Adrenal gland (tissue), 12 donors: ENCODE results near the gene CLDN9. TPM values are rescaled to one million over a fixed set of nuclear protein-coding genes. Genes with fewer than 3 reads are reported as not detected.

Experiments used
- DNase-seq, 7 donors: peaks; one replicate each; pipeline ENCODE4 v3.0.0-alpha.2; 2019 to 2020
- H3K27ac ChIP-seq, 5 donors: fragments of 200-600 bp; sonication (generic) in 4 of 5; 1 replicate in 3 of 5; 2 replicates in 2 of 5; pipeline versions ENCODE4 v1.5.1 to v1.8.0; 2016 to 2020; ENCODE audit warnings: mild to moderate bottlenecking in 1 of 5
- H3K27me3 ChIP-seq: fragments of 200-600 bp; 2 replicates; pipeline ENCODE4 v1.8.0; 2021
- H3K36me3 ChIP-seq, 2 donors: fragments of 200-600 bp; replicated peaks in 1 of 2; 1 replicate in 1 of 2; 2 replicates in 1 of 2; pipeline versions ENCODE4 v1.5.1 to v1.8.0; 2018 to 2022
- H3K4me1 ChIP-seq, 2 donors: fragments of 200-600 bp; replicated peaks in 1 of 2; 1 replicate in 1 of 2; 2 replicates in 1 of 2; pipeline versions ENCODE4 v1.5.1 to v1.8.0; 2018 to 2021
- H3K4me3 ChIP-seq, 4 donors: fragments of 200-600 bp; sonication (generic) in 3 of 4; one replicate each; pipeline ENCODE4 v1.5.1; 2016 to 2018
- H3K9me3 ChIP-seq, 3 donors: fragments of 200-600 bp; sonication (generic) in 1 of 3; replicated peaks in 1 of 3; 1 replicate in 2 of 3; 2 replicates in 1 of 3; pipeline versions ENCODE4 v1.5.1 to v1.8.0; 2016 to 2021
- CTCF ChIP-seq, 6 experiments: fragments of 450-650 bp in 4 of 6; fragments of 200-600 bp in 2 of 6; sonication (generic) in 1 of 6; IDR thresholded peaks; 1 replicate in 5 of 6; 2 replicates in 1 of 6; pipeline versions ENCODE4 v1.5.1 to v1.8.0; 2016 to 2021; ENCODE audit warnings: antibody characterized with exemption in 6 of 6, mild to moderate bottlenecking in 2 of 6, moderate library complexity in 1 of 6
- POLR2A ChIP-seq, 2 donors: fragments of 450-650 bp; IDR thresholded peaks; one replicate each; pipeline ENCODE4 v1.6.1; 2017; ENCODE audit warnings: antibody characterized with exemption in 2 of 2, mild to moderate bottlenecking in 2 of 2, moderate library complexity in 1 of 2
- WGBS, 4 donors: extraction: QIAGEN DNeasy Blood & Tissue Kit in 2 of 4; methylation state at CpG; one replicate each; pipeline versions ENCODE4 v1.1.5 to v1.1.7; 2013 to 2017; 5-methylcytosine and 5-hydroxymethylcytosine counted together
- intact Hi-C, 2 donors: fragments of 100-400 bp; cut with DNase I; formaldehyde crosslinking; loops; one replicate each; pipeline versions ENCODE4 v1.14.1 to v1.15.0; 2022 to 2023
- polyA plus RNA-seq, 3 donors: library from polyadenylated mRNA; stranded (reverse); fragments of 200-250 nt in 2 of 3; fragments of 350-450 nt in 1 of 3; fragmentation: Illumina TruSeq in 1 of 3; extraction: RNeasy Lipid Tissue Mini Kit (QIAGEN cat#74804) in 1 of 3; gene quantifications; one replicate each; pipeline ENCODE4 v1.2.3, GENCODE V29; 2013 to 2014
- total RNA-seq, 9 donors: library from RNA; depleted of rRNA in 4 of 9; stranded (reverse); fragments of >200 nt in 4 of 9; fragments of 120-200 nt in 1 of 9; fragmentation: NEBNext Ultra II Directional in 1 of 9; extraction: Animal tissue kit (Norgen Biotek cat#: 25700) in 1 of 9; gene quantifications; one replicate each; pipeline versions ENCODE4 v1.1.0 to v1.2.4, GENCODE V29; 2013 to 2023
- donor health status: healthy with polysubstance abuse.
- donor health status: Bipolar disorder and iron deficiency.
- donor health status: DM: yes; HTN: yes; CAD: no.
- donor health status: DM: no; HTN: no; CAD: no.
- donor health status: DM: no; HTN: no; CAD: no.
- donor health status: DM: yes; HTN: yes; CAD: no.

Gene CLDN9
- total and polyA plus RNA-seq, 12 donors, result 0.28 to 1.4 (median 0.32) TPM; not detected in 8

DNA sequence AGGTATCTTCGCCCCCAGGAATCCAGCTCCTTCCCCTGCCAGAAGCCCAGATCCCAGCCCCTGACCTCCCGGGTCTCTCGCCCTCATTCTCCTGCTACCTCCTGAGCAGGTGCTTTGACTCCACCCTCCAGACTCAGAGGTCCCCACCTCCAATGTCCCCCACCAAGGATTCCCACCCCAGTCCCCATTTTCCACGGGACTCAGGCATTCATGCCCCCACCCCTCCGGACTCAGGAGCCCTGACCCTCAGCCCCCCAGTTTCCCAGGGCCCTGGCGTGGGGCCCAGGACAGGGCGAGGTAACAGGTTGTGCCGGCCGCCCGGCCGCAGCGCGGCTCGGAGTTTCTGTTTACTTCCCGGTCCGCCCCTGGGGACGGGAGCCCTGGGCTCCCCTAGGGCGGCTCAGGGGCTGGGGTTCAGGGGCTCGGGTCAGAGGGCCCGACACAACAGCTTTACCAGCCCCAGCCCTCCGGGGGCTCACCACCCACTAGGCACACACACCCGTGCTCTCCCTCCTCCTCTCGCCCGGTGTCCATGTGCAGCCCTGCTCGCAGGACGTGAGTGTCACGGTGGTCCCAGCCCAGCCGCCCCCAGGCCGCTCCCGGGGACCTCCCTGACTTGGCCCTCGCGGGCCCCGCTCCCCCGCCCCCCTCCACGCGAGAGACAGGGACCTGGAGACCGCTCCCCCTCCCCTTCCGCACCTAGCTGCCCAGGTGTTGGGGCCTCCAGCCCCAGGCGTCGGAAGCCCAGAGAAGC is 23.4 kb downstream of the CLDN9 start:
- intact Hi-C loops, result no loop called here
- Histone ChIP-seq H3K9me3 (no peaks in the 10 kb centered on the region), H3K4me1 (no peaks in the 10 kb centered on the region), H3K27ac (no peak overlapping the region), H3K4me3 (no peak overlapping the region), H3K27me3 (peaks cover 53% of the 10 kb centered on the region), H3K36me3 (no peaks in the 10 kb centered on the region)
- 0 to 14% (median 3%) methylated on average over 2 to 40 of the region's 40 CpGs for WGBS, 4 donors
- DNase-seq, result peak in 1 of 7 donors; percentile 15
- TF ChIP-seq POLR2A (IDR thresholded peaks at IDR 0.05) (no peak), CTCF (IDR thresholded peaks at IDR 0.05) (no peak)

DNA sequence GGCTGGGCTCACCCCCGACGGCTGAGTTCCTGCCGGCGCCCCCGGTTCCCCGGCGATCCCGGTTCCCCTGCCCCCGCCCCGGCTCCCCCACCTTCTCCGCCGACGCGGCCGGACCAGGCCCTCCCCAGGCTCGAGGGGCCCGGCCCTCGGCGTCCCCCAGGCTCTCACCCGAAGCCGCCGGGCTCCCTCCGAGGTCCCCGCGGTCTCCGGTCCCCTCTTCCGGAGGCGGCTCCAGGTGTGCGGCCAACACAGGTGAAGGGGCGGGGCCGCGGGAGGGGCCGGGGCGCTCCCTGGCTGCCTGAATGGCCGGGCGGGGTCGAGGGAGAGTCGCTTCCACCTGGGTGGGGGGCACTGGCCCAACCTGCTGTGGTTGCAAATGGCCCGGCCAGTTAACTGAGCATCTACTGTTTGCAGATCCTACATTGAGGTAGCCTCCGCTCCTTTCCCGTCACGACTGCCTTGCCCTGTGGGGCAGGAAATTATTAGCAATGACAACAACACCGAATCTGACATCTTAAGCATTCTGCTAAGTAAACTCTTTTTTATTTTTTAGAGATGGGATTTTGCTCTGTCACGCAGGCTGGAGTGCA is 24.1 kb downstream of the CLDN9 start, which contains the start of gene BICDL2:
TSS of gene BICDL2 (minus strand) at position 219 of the 590 bp plus-strand sequence. CDS start 1,448 bp downstream, outside the sequence.
- no peaks in the 10 kb centered on the region for H3K36me3 ChIP-seq
- DNase-seq, result no peak
- no peak within 1 kb of the TSS for H3K27ac ChIP-seq
- intact Hi-C loops, result no loop called here
- no peak within 1 kb of the TSS for H3K4me3 ChIP-seq
- peaks cover 54% of the 10 kb centered on the region for H3K27me3 ChIP-seq
- no peaks in the 10 kb centered on the region for H3K9me3 ChIP-seq
- TF ChIP-seq CTCF (IDR thresholded peaks at IDR 0.05) (no peak), POLR2A (IDR thresholded peaks at IDR 0.05) (no peak)
- H3K4me1 ChIP-seq, result no peaks in the 10 kb centered on the region
- 7 to 56% (median 20%) methylated on average over 6 to 43 of the region's 44 CpGs for WGBS, 4 donors

DNA sequence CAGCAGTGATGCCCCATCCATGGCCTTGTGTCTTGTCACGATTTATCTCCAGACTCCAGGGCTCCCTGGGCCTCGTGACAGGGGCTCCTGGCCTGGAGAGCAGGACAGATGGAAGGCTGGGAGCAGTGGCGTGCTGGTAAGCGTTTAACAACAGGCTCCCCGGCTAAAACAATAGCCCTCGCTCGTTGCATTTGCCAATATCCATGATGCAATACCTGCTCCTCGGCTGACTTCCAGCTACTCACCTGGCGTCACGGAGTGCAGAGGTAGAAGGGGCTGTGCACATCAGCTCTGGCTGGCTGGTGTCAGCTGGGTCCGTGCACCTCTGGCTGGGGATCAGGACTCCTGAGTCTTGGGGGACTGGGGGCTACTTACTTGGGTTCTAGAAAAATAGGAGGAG is 25.5 kb downstream of the CLDN9 start:
- intact Hi-C loops, result no loop called here
- no peak overlapping the region for H3K27ac ChIP-seq
- no peak overlapping the region for H3K4me3 ChIP-seq
- TF ChIP-seq CTCF (IDR thresholded peaks at IDR 0.05), result no peak
- TF ChIP-seq POLR2A (IDR thresholded peaks at IDR 0.05), result no peak
- 25 to 40% (median 35%) methylated on average over 4 to 11 of the region's 11 CpGs for WGBS, 4 donors
- DNase-seq, result no peak
- H3K4me1 ChIP-seq, result no peaks in the 10 kb centered on the region
- H3K27me3 ChIP-seq, result peaks cover 68% of the 10 kb centered on the region
- H3K36me3 ChIP-seq, result no peaks in the 10 kb centered on the region
- H3K9me3 ChIP-seq, result no peaks in the 10 kb centered on the region

DNA sequence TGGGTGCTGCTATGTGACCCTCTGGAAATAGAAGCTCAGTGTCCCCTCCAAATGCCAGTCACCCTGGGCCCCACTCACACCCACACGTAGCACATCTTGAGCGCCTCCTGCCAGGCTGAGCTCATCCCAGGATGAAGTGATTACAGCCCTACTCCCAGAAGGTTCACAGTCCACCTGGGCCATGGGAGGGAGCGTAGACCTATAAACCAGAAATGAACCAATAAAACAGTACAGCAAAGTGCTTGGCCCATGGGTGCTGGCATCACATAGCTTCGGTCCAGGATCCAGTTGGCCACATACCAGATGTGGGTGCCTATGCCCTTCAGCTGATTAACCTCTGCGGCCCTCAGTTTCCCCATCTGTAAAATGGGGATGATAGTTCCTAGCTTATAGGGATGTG is 26.2 kb downstream of the CLDN9 start:
- no peak for DNase-seq
- Histone ChIP-seq H3K4me3 (no peak overlapping the region), H3K27me3 (peaks cover 69% of the 10 kb centered on the region), H3K27ac (no peak overlapping the region), H3K4me1 (no peaks in the 10 kb centered on the region), H3K9me3 (no peaks in the 10 kb centered on the region), H3K36me3 (no peaks in the 10 kb centered on the region)
- 68 to 85% (median 80%) methylated on average over 5 of the region's 5 CpGs for WGBS, 4 donors
- intact Hi-C loops, result no loop called here
- no peak for TF ChIP-seq CTCF (IDR thresholded peaks at IDR 0.05)
- no peak for TF ChIP-seq POLR2A (IDR thresholded peaks at IDR 0.05)
